Esophagus muscularis mucosa (tissue), 3 donors: ENCODE results near the gene REX1BD.

Experiments
- POLR2A ChIP-seq: fragments of 450-650 bp; IDR thresholded peaks from one replicate; pipeline ENCODE4 v1.6.1; 2017; ENCODE audit warnings: antibody characterized with exemption, moderate library complexity, mild to moderate bottlenecking, low read depth
- TF ChIP-seq, protein P1 (sequence below), 3 experiments: fragments of 200-600 bp in 2 of 3; fragments of 450-650 bp in 1 of 3; sonication (generic) in 2 of 3; IDR thresholded peaks; one replicate each; pipeline ENCODE4 v1.5.1; 2017 to 2019; ENCODE audit warnings: antibody characterized with exemption in 3 of 3, mild to moderate bottlenecking in 2 of 3, moderate library complexity in 1 of 3

DNA sequence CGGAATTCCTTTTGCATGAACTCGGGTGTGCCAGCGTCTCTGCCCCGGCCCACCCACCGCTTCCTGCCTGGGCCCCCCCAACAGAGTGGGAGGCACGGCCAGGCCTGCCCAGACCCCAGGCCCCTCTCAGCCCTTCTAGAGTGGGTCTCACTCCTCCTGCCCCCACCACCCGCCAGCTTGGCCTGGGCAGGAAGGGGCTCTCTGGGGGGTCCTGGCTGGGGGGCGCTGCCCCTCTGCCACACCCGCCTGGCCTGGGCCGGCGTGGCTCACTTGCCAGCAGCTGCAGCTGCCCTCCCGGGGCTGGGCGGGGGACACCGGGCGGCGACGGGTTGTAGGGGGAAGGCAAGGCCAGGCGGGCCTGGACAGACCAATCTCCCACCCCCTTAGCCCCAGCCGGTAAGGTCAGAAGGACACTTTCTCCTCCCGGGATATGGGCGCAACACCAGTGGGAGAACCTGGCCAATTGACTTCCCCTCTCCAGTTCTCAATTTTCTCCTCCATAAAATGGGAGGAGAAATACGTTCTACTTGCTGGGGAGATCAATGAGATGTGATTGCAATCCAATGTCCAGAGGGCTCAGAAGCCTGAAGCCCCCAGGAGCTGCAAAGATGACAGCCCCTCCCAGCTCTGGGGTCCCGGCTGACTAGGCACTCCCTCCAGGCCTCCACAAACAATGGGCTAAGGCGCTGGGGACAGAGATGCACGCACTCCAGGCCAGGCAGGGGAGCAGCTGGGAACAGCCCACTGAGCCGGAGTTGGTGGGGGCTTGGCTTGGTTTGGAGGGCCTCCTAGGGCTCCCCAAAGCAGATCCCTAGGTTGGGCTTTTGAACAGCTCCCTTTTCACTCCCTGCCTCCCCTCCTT lies 15.6 kb downstream of the REX1BD start:
- TF ChIP-seq, protein P1, sequence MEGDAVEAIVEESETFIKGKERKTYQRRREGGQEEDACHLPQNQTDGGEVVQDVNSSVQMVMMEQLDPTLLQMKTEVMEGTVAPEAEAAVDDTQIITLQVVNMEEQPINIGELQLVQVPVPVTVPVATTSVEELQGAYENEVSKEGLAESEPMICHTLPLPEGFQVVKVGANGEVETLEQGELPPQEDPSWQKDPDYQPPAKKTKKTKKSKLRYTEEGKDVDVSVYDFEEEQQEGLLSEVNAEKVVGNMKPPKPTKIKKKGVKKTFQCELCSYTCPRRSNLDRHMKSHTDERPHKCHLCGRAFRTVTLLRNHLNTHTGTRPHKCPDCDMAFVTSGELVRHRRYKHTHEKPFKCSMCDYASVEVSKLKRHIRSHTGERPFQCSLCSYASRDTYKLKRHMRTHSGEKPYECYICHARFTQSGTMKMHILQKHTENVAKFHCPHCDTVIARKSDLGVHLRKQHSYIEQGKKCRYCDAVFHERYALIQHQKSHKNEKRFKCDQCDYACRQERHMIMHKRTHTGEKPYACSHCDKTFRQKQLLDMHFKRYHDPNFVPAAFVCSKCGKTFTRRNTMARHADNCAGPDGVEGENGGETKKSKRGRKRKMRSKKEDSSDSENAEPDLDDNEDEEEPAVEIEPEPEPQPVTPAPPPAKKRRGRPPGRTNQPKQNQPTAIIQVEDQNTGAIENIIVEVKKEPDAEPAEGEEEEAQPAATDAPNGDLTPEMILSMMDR (IDR thresholded peaks at IDR 0.05), result no peak
- TF ChIP-seq POLR2A, result no peak
